NCI-H1417 (cell line): ENCODE measurements around the gene VIPR1.

ENCODE experiments used
- DNase-seq, 3 experiments: peaks; one replicate each; lab custom pipeline; 2025; lab: John Stamatoyannopoulos, UW

The VIPR1 gene, protein sequence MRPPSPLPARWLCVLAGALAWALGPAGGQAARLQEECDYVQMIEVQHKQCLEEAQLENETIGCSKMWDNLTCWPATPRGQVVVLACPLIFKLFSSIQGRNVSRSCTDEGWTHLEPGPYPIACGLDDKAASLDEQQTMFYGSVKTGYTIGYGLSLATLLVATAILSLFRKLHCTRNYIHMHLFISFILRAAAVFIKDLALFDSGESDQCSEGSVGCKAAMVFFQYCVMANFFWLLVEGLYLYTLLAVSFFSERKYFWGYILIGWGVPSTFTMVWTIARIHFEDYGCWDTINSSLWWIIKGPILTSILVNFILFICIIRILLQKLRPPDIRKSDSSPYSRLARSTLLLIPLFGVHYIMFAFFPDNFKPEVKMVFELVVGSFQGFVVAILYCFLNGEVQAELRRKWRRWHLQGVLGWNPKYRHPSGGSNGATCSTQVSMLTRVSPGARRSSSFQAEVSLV

DNA sequence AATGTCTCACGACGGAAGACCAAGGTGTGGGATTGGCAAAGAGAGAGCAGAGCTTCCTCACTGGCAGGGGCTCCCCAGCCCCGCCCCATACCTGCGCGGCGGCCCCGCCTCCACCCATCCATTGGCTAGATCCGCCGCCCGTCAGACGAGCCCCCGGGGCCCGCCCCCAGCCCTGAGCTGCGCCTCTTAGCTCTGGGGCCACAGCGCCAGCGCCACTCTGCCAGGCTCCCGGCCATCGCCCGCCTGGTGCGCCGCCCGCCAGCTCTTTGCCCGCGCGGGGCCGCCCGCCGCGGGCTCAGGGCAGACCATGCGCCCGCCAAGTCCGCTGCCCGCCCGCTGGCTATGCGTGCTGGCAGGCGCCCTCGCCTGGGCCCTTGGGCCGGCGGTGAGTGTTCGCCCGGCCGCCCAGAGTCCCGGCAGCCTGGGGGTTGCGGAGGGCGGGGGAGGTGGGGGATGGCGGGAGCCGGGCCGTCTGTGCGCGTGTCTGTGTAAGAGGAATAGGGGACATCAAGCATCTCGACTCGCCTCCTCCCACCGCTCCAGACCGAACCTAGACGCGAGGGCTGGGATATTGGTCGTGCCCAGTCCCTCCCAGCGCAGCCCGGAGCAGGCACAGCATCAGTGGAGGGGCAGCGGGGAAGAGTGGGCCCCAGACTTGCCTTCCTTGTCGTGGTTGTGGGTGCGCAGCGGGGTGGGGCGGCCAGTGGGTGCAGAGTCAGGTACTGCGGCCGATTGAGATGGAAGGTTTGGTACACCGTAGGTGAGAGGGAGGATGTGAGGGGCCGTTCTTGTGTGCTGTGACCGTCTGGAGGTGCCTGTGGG is at the start of gene VIPR1:
Gene VIPR1, plus strand, starts transcription at position 215 of the 822 bp plus-strand sequence. Its CDS starts 93 bp downstream, at position 308.
- DNase-seq = peak; percentile 79 to 86 (median 86)

DNA sequence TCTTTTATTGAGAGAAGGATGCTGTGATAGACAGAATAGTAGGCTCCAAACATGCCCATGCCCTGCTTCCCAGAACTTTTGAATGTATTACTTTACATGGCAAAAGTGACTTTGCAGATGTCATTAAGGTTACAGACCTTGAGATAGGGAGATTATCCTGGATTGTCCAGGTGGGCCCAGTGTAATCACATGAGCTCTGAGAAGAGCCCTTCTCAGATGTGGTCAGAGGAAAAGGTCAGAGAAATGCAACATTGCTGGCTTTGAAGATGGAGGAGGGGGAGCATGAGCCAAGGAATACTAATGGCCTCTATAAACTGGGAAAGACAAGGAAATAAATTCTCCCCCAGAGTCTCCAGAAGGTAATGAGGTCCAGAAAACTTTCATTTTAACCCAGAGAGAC is 46.2 kb upstream of the VIPR1 start:
- DNase-seq = no peak

DNA sequence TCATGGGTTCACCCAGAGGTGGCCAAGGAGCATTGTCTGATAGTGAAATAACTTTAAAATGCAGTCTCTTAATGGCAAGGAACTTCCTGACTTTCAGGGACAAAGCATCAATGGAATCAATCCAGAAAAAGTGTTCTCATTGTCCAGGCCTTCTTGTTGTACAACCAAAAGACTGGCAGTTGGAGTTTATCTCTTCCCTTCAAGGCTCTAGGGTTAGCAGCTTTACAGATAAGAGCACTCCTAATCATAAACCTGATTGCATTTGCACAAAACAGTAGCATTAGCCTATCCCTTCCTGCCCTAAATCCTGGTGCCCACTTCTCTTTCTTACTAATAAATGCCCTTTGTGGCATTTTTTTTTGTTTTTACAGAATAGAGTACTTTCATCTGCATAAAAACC is 43.3 kb upstream of the VIPR1 start:
- DNase-seq = no peak

- no peak for DNase-seq
Measured at GRCh38 chr3:42461762-42462161, 40.7 kb upstream of the VIPR1 start.

- DNase-seq = no peak
Measured at GRCh38 chr3:42463093-42463492, 39.4 kb upstream of the VIPR1 start.

DNA sequence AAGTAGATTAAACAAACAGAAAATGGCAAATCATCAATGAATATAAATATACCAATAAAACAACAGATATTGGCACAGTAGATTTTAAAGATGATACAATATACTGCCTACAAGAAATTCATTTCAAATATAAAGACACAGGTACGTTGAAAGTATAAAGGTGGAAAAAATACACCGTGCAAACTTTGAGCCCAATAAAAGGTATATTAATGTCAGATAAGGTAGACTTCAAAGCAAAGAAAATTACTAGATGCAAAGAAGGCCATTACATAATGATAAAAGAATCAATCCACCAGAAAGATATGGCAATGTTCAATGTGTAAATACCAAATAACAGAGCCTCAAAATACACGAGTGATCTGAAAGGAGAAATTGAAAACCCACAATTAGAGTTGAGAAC is 34.3 kb upstream of the VIPR1 start:
- DNase-seq = no peak

DNA sequence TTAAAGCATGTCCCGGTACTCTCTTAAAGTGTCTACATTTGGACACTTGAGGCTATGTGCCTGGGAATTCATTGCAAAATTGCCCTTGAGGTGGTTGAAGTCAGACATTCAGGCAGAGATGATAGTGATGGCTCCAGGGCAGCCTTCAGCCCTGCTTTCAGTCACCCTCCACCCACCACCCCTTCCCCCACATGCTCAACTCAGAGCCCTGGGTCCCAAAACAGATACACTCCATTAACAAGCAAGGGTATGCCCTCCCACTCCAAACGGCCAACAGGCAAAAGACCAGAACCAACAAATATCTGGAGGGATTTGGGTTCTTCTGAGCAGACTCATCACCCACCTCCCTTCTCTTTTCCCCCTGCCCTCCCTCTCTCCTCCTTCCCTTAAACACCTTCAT is 29.9 kb upstream of the VIPR1 start:
- no peak for DNase-seq

DNA sequence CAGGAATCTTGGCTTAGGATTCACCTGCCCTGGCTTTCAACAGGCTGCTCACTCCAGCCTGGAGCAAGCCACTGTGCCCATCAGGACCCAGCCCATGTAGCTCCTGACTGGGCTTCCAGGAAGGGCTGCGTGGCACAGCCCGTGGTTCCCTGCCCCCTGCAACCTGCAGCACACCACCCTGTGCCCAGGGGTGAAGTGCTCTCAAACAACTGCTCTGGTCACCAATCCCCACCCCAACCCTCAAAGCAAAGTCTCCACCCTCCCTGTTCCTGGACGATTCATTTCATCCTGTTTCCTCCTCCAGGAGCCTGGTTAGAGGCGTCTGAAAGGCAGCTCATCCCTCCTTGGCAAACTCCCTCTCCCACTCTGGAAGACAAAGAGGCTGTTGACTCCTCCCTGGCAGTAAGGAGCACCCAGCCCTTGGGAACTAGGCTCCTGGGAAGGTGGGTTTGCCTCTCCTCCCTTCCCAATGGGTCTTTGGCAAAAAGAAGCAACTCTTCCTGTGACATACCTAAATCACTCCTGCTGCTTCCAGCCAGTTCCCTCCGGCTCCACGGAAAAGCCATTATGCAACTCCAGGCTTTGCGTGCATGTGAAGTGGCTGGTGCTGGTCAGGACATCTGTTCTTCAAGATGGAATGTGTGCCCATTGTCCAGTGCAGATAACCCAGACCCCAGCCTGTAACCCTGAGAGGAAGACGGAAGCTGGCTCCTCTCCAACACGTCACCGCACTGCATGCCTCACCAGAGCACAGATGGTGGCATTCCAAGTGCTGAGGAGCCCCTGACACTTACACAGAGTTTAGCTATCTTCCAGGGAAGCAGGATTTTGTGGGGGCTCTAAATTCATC is 29.1 kb upstream of the VIPR1 start:
- DNase-seq = no peak

GRCh38 chr3:42476225-42477125 is 26.0 kb upstream of the VIPR1 start:
- peak in 2 of 3 experiments; percentile 55 to 77 for DNase-seq

- DNase-seq = no peak
Measured at GRCh38 chr3:42477696-42478095, 24.7 kb upstream of the VIPR1 start.

GRCh38 chr3:42478830-42479229 is 23.6 kb upstream of the VIPR1 start:
- no peak for DNase-seq

GRCh38 chr3:42486814-42487565 is 15.5 kb upstream of the VIPR1 start:
- no peak for DNase-seq

DNA sequence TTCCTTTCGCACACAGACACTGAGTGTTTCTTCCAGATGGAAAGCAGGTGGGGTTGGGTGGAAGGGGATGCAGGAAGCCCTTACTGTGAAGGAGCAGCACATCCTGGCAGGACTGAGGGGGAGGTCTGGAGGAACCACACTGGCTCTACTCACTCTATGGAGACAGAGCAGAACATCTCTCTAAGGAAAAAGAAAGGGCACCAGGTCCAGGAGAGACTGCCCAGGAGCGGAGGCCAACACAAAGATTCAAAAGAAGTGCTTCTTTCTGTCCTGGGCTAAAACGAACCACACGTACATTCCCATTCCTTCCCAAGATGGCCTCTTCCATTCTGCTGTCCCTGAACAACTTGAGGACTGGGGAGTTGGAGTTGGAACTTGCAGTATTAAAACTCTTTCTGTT is 13.8 kb upstream of the VIPR1 start:
- no peak for DNase-seq

GRCh38 chr3:42489116-42489936 is 13.1 kb upstream of the VIPR1 start:
- DNase-seq = no peak

DNA sequence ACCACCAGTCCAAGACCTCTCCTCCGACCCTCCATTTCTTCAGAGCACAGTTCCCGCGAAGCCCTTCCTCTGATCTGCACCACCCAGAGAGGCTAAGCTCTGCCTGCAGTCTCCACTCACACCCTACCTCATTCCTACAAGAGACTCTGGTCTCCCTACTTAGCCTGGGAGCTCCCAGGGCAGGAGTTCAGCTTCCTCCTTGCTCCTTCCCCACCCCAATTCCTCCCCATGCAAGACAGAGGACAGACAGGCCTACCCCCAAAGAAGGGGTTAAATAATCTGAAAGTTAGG is 12.6 kb upstream of the VIPR1 start:
- no peak for DNase-seq

DNA sequence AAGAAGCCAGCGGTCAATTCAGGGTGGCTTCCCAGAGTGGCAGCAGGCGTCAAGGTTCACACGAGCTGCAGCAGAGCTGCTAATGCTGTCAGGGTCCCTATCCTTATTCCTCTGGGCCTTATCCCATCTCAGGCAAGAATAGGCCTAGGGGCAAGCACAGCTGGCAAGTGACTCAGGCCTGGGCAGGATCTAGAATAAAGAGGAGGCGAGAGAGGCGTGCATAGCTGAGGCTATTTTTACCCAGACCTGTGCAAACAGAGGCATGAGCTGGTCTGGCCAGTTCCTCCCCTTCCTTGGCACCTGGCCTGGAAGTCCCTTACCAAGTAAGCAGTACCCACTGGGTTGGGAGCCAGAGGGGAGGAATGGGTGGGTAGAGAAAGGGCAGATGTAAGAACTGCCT is 12.2 kb upstream of the VIPR1 start:
- DNase-seq = peak in 2 of 3 experiments; percentile 16 to 52

DNA sequence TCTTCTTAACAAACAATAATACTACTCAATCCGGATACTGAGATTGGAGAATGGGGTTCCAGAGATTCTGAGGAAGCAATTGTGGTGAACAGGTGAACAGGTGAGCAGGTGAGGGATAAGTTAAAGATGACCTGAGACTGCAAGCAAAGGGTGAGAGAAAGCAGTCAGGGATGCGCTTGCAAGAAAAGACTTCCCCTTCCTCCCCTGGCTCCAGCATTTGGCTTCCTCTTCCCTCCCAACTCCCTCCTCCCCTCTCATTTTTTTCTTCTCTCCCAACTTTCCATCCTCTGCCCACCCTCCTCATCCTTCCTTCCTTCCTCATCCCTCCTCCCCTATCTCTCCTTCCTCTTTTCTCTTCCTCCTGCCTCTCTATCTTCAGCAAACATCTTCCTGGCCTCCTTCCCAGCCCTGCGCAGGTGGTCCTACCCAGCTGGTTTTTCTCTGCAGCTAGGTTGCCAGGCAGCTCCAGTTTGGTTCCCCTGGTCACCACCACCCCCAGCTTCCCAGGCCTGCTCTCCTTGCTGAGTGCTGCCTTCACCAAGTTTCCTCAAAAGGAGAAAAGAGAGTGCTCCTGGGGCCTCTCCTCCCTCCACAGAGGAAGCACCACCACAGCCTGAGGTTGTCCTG is 10.4 kb upstream of the VIPR1 start:
- DNase-seq = no peak

DNA sequence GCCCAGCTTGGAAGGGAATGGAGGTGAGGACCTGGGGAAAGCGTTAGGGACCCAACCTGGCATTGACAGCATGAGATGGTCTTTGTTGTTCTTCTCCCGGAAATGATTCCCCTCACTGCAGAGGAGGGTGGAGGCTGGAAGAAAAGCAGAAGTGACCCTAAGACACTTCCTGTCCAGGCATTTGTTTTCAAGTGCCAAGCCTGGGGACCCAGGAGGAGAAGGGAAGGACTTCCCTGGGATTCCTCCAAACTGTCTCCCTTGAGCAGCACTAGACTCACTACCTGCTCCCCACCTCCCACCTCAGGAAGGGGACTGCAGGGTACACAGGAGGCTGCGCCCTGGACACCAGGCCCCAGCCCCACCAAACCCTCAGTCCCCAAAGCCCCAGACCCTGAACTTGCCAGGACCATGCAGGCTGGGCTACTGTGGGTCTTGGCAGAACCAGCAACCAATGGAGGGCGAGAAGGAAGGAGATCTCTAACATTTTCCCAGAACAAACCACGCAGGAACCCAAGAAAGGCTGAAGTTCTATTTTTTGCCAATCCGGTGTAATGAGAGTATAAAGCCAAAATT is 9.8 kb upstream of the VIPR1 start:
- DNase-seq = no peak
